Gastrocnemius medialis (tissue), 4 donors: Measurements from ENCODE around the gene COX4I2. TPM values are rescaled to one million over a fixed set of nuclear protein-coding genes. Genes with fewer than 3 reads are reported as not detected.

Source experiments
- ATAC-seq, 2 donors: fragments of 150-250 bp; one replicate each; pipeline ENCODE4 v1.9.1; 2016
- DNase-seq, 2 donors: peaks; one replicate each; pipeline ENCODE4 v3.0.0-alpha.2; 2019
- H3K27ac ChIP-seq, 4 donors: fragments of 200-600 bp; sonication (generic); 1 replicate in 1 of 4; 2 replicates in 3 of 4; pipeline ENCODE4 v1.5.1; 2016 to 2018; ENCODE audit warnings: mild to moderate bottlenecking in 2 of 4, moderate library complexity in 1 of 4
- H3K27me3 ChIP-seq, 3 donors: fragments of 200-600 bp; sonication (generic) in 2 of 3; 1 replicate in 1 of 3; 2 replicates in 2 of 3; pipeline versions ENCODE4 v1.5.1 to v1.6.0; 2016 to 2019; ENCODE audit warnings: mild to moderate bottlenecking in 1 of 3, moderate library complexity in 1 of 3
- H3K36me3 ChIP-seq, 2 donors: fragments of 200-600 bp; sonication (generic) in 1 of 2; one replicate each; pipeline ENCODE4 v1.5.1; 2017 to 2018
- H3K4me1 ChIP-seq, 2 donors: fragments of 200-600 bp; sonication (generic) in 1 of 2; one replicate each; pipeline ENCODE4 v1.5.1; 2016 to 2017; ENCODE audit warnings: mild to moderate bottlenecking in 2 of 2
- H3K4me3 ChIP-seq, 4 donors: fragments of 200-600 bp; sonication (generic) in 3 of 4; 1 replicate in 1 of 4; 2 replicates in 3 of 4; pipeline ENCODE4 v1.5.1; 2016 to 2019; ENCODE audit warnings: mild to moderate bottlenecking in 2 of 4
- H3K9me3 ChIP-seq, 3 donors: fragments of 200-600 bp; sonication (generic) in 2 of 3; 1 replicate in 1 of 3; 2 replicates in 2 of 3; pipeline ENCODE4 v1.5.1; 2016 to 2019
- CTCF ChIP-seq, 5 experiments: fragments of 450-650 bp in 3 of 5; fragments of 200-600 bp in 2 of 5; sonication (generic) in 2 of 5; IDR thresholded peaks in 4 of 5; conservative IDR thresholded peaks in 1 of 5; 1 replicate in 4 of 5; 2 replicates in 1 of 5; pipeline ENCODE4 v1.5.1; 2016 to 2019; ENCODE audit warnings: antibody characterized with exemption in 5 of 5, mild to moderate bottlenecking in 3 of 5, moderate library complexity in 3 of 5
- POLR2A ChIP-seq, 2 donors: fragments of 450-650 bp; IDR thresholded peaks; one replicate each; pipeline ENCODE4 v1.6.1; 2017; ENCODE audit warnings: antibody characterized with exemption in 2 of 2, mild to moderate bottlenecking in 2 of 2, moderate library complexity in 2 of 2
- in situ Hi-C, 4 donors: fragments of 200-750 bp; cut with MboI; loops; one replicate each; pipeline versions ENCODE4 v1.15.0 to v1.8.0; 2017; ENCODE audit warnings: low sequenced_read_pairs in 4 of 4
- intact Hi-C: fragments of 100-400 bp; cut with DNase I; formaldehyde crosslinking; loops from one replicate; pipeline ENCODE4 v1.15.1; 2023; ENCODE audit warnings: low total_unique reads
- total RNA-seq, 4 donors: library from RNA; depleted of rRNA; stranded (reverse); fragments of >200 nt; gene quantifications; one replicate each; pipeline versions ENCODE4 v1.1.0 to v1.2.3, GENCODE V29; 2016

The COX4I2 gene
- total RNA-seq, 4 donors from 2014 or later: 3.9 to 10.4 (median 4.3) TPM

- H3K9me3 ChIP-seq: no peaks in the 10 kb centered on the region
- TF ChIP-seq CTCF (IDR thresholded peaks at IDR 0.05 in 4 of 5, conservative IDR thresholded peaks at IDR 0.05 in 1 of 5): no peak
- TF ChIP-seq POLR2A (IDR thresholded peaks at IDR 0.05): no peak
- no peak overlapping the region for H3K4me3 ChIP-seq
- ATAC-seq (no peak), DNase-seq (no peak)
- H3K27ac ChIP-seq: peak overlapping the region; percentile 82 to 98 (median 92)
- no peaks in the 10 kb centered on the region for H3K27me3 ChIP-seq
- intact Hi-C loops (loop anchor here (5.0 kb wide), 1 partner anchor 91 kb away; no protein-coding TSS in a partner anchor), in situ Hi-C loops (loop anchor here (5.0 to 25.0 kb wide), 4 partner anchors 54 to 149 kb away; partner anchors contain the start of genes BCL2L1 (in 2 of the 4) and MYLK2 (in 1 of the 4))
- peaks cover 0 to 16% of the 10 kb centered on the region in 2 donors for H3K36me3 ChIP-seq
- H3K4me1 ChIP-seq: peaks cover 52 to 55% of the 10 kb centered on the region in 2 donors
Observed at GRCh38 chr20:31663524-31663837, 25.8 kb downstream of the COX4I2 start.

DNA sequence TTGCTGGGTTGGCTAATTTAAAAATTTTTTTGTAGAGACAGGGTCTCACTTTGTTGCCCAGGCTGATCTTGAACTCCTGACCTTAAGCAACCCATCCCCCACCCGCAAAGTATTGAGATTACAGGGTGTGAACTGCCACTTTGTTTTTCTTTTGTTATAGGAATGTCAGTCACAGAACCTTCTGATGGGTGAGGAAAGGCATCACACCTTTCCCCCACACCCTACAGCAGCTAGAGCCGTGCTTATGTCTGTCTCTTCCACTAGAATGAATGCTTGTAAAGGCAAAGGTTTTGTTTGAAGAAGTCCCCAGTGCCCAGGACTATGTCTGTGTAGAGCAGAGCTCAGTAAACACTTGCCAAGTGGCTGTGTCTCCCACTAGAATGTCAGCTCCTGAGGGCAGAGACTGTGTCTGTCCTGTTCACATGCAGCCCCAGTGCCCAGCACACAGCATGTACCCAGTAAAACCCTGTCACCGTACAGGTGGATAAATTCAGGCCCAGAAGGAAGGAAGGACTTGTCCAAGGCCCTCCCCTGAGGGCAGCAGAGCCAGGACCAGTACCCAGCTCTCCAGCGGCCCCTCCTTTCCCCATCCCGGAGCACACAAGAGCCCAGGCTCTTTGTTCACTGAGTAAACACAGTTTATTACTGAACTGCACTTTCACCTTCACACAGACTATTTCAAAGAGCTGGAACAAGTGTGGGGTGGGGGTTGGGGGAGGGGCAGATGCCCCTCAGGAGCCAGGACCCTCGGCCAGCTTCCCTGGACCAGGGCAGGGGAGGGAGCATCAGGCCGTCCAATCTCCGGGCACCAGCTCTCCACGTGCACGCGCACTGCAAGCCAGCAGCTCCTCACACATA, 26.4 kb downstream of the COX4I2 start:
- Histone ChIP-seq H3K27me3 (no peaks in the 10 kb centered on the region), H3K36me3 (peaks cover 0 to 16% of the 10 kb centered on the region in 2 donors), H3K4me3 (no peak overlapping the region), H3K9me3 (no peaks in the 10 kb centered on the region), H3K4me1 (peaks cover 58 to 60% of the 10 kb centered on the region in 2 donors), H3K27ac (peak overlapping the region; percentile 82 to 98 (median 92))
- in situ Hi-C loops (loop anchor here (5.0 to 25.0 kb wide), 4 partner anchors 53 to 148 kb away; partner anchors contain the start of genes BCL2L1 (in 2 of the 4) and MYLK2 (in 1 of the 4)), intact Hi-C loops (loop anchor here (5.0 kb wide), 1 partner anchor 92 kb away; no protein-coding TSS in a partner anchor)
- TF ChIP-seq POLR2A (IDR thresholded peaks at IDR 0.05) (no peak), CTCF (IDR thresholded peaks at IDR 0.05 in 4 of 5, conservative IDR thresholded peaks at IDR 0.05 in 1 of 5) (no peak)
- DNase-seq (no peak), ATAC-seq (no peak)

GRCh38 chr20:31664696-31665354, 27.1 kb downstream of the COX4I2 start:
- DNase-seq: no peak
- no peak for ATAC-seq
- peaks cover 66 to 68% of the 10 kb centered on the region in 2 donors for H3K4me1 ChIP-seq
- no peak overlapping the region for H3K4me3 ChIP-seq
- H3K27me3 ChIP-seq: no peaks in the 10 kb centered on the region
- in situ Hi-C loops: loop anchor here (5.0 to 25.0 kb wide), 4 partner anchors 52 to 147 kb away; partner anchors contain the start of genes BCL2L1 (in 2 of the 4) and MYLK2 (in 1 of the 4)
- no peaks in the 10 kb centered on the region for H3K9me3 ChIP-seq
- intact Hi-C loops: loop anchor here (5.0 kb wide), 1 partner anchor 93 kb away; no protein-coding TSS in a partner anchor
- TF ChIP-seq CTCF (IDR thresholded peaks at IDR 0.05 in 4 of 5, conservative IDR thresholded peaks at IDR 0.05 in 1 of 5): no peak
- TF ChIP-seq POLR2A (IDR thresholded peaks at IDR 0.05): no peak
- H3K36me3 ChIP-seq: peaks cover 0 to 16% of the 10 kb centered on the region in 2 donors
- H3K27ac ChIP-seq: peak overlapping the region; percentile 82 to 98 (median 92)

- intact Hi-C loops: no loop called here
- H3K4me3 ChIP-seq: no peak overlapping the region
- H3K27me3 ChIP-seq: no peaks in the 10 kb centered on the region
- in situ Hi-C loops: loop anchor here in 1 of 4 donors (25.0 kb wide), 1 partner anchor 147 kb away; the partner anchor contains the start of gene MYLK2
- H3K4me1 ChIP-seq: peaks cover 75 to 77% of the 10 kb centered on the region in 2 donors
- DNase-seq (no peak), ATAC-seq (no peak)
- peak overlapping the region; percentile 82 to 98 (median 92) for H3K27ac ChIP-seq
- TF ChIP-seq CTCF (IDR thresholded peaks at IDR 0.05 in 4 of 5, conservative IDR thresholded peaks at IDR 0.05 in 1 of 5): no peak
- TF ChIP-seq POLR2A (IDR thresholded peaks at IDR 0.05): no peak
- no peaks in the 10 kb centered on the region for H3K9me3 ChIP-seq
- H3K36me3 ChIP-seq: peaks cover 0 to 16% of the 10 kb centered on the region in 2 donors
Observed at GRCh38 chr20:31665753-31666152, 28.0 kb downstream of the COX4I2 start.
